ENCODE data around the gene ARHGAP26.

The ARHGAP26 gene

DNA sequence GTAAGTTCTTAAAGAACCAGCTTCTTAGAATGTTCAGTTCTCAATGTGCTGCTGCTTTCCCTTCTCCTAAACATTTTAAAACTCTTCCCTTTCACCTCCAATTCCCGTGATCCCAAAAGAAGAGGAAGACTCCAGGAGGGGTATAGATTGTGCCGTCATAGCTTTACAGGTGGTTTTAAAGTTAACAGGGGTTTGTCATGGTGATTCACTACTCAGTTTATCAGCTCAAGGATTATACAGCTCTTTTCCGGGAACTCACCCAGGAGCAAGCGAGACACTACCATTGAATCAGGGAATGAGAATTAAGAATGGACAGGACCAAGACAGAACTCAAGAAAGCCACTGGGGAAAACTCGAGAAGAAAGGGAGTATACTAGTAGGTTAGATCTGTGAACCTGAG lies 454.5 kb downstream of the ARHGAP26 start:
- DNase-seq (ENCODE audit: low read depth): no peak
- TF ChIP-seq, protein P1, sequence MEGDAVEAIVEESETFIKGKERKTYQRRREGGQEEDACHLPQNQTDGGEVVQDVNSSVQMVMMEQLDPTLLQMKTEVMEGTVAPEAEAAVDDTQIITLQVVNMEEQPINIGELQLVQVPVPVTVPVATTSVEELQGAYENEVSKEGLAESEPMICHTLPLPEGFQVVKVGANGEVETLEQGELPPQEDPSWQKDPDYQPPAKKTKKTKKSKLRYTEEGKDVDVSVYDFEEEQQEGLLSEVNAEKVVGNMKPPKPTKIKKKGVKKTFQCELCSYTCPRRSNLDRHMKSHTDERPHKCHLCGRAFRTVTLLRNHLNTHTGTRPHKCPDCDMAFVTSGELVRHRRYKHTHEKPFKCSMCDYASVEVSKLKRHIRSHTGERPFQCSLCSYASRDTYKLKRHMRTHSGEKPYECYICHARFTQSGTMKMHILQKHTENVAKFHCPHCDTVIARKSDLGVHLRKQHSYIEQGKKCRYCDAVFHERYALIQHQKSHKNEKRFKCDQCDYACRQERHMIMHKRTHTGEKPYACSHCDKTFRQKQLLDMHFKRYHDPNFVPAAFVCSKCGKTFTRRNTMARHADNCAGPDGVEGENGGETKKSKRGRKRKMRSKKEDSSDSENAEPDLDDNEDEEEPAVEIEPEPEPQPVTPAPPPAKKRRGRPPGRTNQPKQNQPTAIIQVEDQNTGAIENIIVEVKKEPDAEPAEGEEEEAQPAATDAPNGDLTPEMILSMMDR (IDR thresholded peaks at IDR 0.05; ENCODE audit: insufficient read depth, low read depth, low read length, missing control alignments): no peak
- no peak overlapping the region for H3K4me3 ChIP-seq (ENCODE audit: low read depth, low read length)

DNA sequence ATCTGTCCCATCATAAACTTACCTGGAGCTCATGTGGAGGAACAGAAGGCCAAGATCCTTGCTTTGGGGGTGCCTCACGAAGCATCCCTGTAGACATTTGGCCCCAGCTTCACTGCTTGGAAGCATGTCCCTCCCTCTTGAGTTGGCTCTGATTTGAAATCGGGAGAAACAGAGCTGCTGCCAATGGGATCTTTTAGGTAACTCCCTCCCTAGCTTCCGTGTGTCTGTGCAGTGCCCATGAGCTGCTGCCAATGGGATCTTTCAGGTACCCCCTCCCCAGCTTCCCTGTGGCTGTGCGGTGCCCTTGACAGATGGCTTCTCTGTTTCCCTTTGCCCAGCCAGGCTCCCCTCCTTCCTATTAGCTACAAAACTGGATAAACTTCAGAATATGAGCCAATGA lies 455.3 kb downstream of the ARHGAP26 start:
- no peak for DNase-seq (ENCODE audit: low read depth)
- TF ChIP-seq, protein P1 (IDR thresholded peaks at IDR 0.05; ENCODE audit: insufficient read depth, low read depth, low read length, missing control alignments): no peak
- H3K4me3 ChIP-seq (ENCODE audit: low read depth, low read length): no peak overlapping the region

DNA sequence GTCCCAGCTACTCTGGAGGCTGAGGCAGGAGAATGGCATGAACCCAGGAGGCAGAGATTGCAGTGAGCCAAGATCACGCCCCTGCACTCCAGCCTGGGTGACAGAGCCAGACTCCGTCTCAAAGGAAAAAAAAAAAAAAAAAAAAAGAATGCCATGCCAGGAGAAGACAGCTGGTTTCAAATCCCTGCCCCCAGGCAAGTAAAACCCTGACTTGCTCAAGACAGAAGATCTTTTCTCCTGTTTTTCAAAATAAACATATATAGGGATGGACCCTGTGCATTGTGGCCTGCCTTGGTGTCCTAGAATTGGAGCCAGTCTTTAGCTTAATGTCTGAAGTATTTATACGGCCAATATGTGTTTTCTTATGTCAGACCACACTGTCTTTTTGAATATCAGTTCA lies 456.2 kb downstream of the ARHGAP26 start:
- DNase-seq (ENCODE audit: low read depth): no peak
- TF ChIP-seq, protein P1 (IDR thresholded peaks at IDR 0.05; ENCODE audit: insufficient read depth, low read depth, low read length, missing control alignments): no peak
- no peak overlapping the region for H3K4me3 ChIP-seq (ENCODE audit: low read depth, low read length)

DNA sequence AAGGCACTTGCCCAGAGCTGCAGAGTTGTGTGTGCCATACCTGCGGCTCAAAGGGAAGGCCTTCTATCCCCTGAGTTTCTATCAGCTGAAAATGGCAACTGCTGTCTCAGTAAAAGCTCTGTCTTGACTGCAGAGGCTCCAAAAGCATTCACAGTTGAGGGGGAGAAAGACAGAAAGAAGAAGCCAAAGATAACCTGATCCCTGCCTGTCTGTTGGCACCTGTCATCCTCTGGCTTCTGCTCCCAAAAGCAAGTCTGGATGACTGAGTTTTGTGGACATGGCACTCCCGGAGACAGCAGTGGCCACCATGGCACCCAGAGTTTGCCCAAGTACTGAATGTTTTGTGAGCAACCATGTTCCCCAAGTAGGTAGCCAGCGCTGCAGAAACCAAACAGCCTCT lies 456.7 kb downstream of the ARHGAP26 start:
- H3K4me3 ChIP-seq (ENCODE audit: low read depth, low read length): no peak overlapping the region
- DNase-seq (ENCODE audit: low read depth): no peak
- TF ChIP-seq, protein P1 (IDR thresholded peaks at IDR 0.05; ENCODE audit: insufficient read depth, low read depth, low read length, missing control alignments): no peak

DNA sequence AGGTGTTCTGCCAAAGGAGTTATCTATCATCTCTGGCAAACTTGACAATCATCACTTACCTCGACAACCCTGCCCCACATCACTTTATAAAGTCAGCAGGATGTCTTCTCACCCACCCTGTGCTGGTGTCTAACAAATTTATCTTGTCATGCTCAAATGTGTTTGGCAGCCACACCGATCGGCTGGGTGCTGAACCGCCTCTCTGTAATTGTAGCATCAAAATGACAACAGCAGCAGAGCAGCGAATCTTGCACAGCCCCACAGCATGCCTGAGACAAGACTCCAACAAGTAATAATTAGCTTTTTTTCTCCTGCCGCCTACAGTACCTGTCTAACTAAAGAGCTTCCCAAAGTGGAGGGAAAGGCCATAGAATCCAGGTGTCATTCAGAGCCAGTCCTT lies 457.1 kb downstream of the ARHGAP26 start:
- TF ChIP-seq, protein P1 (IDR thresholded peaks at IDR 0.05; ENCODE audit: insufficient read depth, low read depth, low read length, missing control alignments): no peak
- no peak overlapping the region for H3K4me3 ChIP-seq (ENCODE audit: low read depth, low read length)
- no peak for DNase-seq (ENCODE audit: low read depth)

DNA sequence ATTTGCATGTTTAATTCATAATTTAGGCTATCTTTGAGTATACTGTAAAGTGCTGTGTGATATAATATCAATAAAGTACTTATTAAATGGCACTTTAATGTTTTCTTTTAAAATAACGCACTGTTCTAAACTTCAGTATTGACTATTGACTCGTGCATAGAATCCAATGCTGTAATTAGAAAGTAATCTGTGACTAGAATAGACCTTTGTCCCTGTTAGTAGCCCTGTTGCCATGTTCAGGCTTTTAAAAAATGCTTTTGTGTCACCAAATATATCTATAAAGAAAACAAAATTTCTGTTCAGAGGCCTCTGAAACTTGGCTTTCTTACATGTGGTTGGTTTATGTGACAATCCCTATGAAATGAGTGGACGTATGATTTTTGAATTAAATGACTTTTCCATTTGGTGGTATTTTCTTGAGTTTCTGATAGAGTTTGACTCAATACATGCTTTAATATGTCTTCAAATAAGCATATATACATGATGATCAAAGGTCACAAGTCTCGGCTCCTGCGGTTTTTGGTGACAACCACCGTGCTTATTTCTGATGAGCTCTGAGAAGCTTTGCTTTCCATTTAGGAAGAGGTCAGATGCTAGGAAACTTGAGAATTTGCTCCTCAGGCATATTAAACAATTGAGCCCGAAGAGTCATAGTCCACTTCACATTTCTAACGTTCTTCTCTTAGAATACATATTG lies 458.6 kb downstream of the ARHGAP26 start:
- TF ChIP-seq, protein P1 (IDR thresholded peaks at IDR 0.05; ENCODE audit: insufficient read depth, low read depth, low read length, missing control alignments): no peak
- no peak for DNase-seq (ENCODE audit: low read depth)
- no peak overlapping the region for H3K4me3 ChIP-seq (ENCODE audit: low read depth, low read length)

DNA sequence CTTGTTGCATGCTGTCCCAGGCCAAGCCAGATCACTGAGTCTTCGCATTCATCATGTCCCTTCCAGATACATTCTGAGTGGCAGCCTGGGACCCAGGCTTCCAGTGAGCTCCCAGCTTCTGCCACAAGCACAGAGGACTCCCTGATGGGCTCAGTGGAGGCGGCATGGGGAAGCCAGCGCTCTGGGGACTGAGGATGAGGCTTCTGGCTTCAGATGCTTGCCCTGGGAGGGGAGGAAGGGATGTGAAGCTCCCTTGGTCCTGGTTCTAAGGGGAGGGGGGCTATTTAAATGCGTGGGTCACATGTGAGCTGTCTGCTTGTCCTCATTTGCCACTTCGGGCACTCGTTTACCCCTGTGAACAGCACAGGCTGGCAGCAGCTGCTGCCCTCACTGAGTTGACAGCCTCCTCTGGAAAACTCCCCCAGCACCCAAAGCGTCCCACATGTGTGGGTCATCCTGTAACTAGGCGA lies 459.3 kb downstream of the ARHGAP26 start:
- peak overlapping the region; percentile 27 for H3K4me3 ChIP-seq (ENCODE audit: low read depth, low read length)

More for the DNA sequence above, 459.3 kb downstream of the ARHGAP26 start:
- DNase-seq (ENCODE audit: low read depth): peak; percentile 80
- TF ChIP-seq, protein P1 (IDR thresholded peaks at IDR 0.05; ENCODE audit: insufficient read depth, low read depth, low read length, missing control alignments): no peak
